Bone marrow (tissue), 2 donors: ENCODE measurements around the gene SEMA3E.

ENCODE experiments used
- DNase-seq, 2 donors: peaks; one replicate each; lab custom pipeline; 2025; lab: John Stamatoyannopoulos, UW

The SEMA3E gene

DNA sequence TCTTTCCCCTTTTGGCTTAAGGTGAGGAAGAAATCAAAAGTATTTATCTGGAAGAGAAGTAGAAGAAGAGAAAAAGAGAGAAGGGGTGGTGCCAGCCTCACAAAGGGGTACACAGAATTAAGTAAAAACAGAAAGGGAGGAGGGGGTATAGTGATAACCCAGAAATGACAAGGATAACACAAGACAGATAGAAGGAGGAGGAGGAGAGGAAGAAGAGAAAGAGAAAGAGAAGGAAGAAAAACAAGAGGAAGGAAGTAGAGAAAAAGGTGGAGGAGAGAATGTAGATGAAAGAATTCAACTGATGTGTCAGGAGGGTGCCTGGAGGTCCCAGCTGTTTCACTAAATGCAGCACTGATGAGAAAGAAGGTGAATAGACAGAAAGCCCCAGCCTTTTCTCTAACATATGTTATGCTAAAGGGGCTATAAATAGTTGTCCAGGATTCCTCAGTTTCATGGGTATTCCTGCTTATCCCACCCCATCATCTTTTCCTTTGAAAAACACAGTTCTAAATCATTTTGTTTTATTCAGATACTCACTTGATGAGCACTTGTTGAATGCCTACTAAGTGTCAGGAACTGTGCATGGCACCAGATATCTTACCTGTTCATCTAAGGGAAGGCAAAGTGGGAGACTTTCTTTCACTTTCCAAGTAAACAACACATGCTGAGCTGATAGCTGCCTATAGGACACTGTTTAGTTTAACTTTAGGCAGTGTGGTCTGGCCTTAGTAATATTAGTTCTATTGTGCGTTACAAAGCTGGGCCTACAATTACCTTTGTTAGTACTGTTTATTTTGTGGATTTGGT lies 8.0 kb downstream of the SEMA3E start:
- no peak for DNase-seq

DNA sequence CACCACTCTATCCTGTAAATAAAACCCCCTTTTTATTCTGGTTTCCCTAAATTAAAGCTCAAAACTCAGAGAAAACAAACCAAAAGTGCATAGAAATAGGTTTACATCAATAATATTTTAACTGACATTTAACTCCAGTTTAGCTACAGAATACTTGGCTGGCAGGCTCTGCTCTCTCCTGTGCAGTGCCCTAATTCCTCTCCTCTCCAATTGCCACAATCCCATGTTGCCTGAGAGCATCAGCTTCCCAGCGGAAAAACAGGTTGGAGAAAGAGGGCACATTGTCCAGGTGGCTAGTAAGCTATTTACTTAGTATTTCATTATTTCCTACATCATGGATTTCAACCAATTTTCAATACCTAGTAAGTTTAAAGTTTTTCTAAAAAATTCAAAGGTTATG lies 8.7 kb downstream of the SEMA3E start:
- no peak for DNase-seq

GRCh38 chr7:83633516-83633915 lies 15.4 kb downstream of the SEMA3E start:
- no peak for DNase-seq

DNA sequence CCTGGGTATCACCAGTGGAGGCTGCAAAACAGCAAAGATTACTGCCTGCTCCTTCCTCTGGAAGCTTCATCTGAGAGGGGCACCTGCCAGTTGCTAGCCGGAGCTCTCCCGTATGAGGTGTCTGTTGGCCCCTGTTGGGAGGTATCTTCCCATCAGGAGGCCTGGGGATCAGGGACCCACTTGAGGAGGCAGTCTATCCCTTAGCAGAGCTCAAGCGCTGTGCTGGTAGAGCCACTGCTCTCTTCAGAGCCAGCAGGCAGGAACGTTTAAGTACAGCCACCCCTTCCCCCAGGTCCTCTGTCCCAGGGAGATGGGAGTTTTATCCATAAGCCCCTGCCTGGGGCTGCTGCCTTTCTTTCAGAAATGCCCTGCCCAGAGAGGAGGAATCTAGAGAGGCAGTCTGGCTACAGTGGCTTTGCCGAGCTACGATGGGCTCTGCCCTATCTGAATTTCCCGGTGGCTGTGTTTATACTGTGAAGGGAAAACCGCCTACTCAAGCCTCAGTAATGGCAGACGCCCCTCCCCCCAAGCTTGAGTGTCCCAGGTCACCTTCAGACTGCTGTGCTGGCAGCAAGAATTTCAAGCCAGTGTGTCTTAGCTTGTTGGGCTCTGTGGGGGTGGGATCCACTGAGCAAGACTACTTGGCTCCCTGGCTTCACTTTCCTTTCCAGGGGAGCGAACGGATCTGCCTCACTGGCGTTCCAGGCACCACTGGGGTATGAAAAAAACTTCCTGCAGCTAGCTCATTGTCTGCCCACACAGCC lies 19.6 kb downstream of the SEMA3E start:
- DNase-seq, result no peak

- DNase-seq, result no peak
Observed at GRCh38 chr7:83617858-83618257, 31.1 kb downstream of the SEMA3E start.

- DNase-seq, result no peak
Observed at GRCh38 chr7:83614112-83614511, 34.8 kb downstream of the SEMA3E start.

DNA sequence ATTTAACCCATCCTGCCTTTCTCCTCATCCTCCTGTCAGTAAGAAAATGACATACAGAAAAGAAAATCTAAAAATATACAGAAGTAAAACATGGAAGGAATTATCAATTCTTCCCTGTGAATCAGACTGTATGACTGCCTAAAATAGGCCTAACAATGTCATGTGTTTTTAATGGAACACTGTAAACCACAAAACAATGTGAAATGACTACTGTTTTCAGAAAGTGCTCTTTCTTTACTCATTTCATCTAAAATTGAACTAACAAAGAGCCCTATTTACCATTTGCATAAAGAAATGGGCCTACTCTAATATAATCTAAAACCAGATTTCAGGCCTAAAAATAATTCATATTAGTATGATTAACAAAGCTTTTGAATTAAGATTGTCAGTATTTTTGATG lies 35.7 kb downstream of the SEMA3E start:
- DNase-seq, result no peak

DNA sequence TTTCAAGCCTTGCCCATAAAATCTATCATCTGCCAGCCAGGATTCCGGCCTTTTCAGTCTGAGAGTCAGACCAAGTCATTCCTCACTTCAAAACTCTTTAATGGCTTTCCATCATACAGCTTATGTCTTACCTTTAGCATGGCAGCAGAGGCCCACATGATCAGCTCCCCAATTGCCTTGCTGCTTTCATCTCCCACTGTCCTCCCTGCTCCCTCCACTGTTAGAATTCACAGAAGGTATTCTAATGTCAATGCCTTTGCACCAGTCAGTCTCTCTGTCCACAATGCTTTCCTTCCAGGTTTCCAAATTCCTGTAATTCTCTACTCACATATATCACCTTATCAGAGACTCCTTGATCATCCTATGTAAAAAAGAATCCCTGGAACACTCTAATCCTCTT lies 37.2 kb downstream of the SEMA3E start:
- no peak for DNase-seq

DNA sequence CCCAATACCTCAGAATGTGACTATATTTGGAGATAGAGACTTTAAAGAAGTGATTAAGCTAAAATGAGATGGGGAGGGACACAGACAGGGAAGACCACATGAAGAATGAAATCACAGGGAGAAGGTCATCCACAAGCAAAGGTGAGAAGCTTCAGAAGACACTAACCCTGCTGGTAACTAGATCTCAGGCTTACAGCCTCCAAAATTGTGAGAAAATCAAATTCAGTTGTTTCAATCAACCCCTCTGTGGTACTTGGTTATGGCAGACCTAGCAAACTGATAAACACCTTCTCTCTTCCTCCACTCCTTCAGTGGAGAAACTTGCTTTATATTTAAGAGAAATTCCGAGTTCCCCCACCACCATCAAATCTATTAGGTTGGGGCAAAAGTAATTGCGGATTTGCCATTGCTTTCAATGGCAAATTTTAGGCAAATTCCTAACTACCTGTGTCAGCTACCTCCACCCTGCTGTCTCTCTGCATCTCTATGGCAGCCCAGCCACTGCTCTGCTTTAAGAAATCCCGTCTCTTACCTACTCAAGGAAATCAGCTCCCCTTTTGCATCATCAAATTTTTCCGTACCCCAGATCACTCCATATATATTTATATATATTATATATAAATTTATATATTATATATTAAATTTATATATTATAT lies 38.2 kb downstream of the SEMA3E start:
- no peak for DNase-seq

DNA sequence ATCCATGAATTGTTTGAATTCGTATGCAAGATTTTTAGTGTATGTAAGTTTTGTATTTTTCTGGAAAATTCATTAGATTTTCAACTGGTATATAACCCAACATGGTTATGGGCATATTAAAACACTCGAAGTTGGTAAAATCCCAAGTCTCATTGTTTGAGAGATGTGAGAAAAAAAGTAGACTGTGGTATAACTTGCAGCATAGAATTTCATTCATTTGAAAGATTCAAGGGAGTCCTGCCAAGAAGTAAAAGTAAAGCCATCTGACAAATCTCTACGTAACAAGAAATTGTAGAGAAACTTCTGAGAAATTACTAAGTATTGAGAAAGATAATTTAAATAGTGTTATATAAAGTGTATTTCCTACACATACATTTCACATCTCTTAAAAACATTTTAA lies 40.2 kb downstream of the SEMA3E start:
- no peak for DNase-seq

DNA sequence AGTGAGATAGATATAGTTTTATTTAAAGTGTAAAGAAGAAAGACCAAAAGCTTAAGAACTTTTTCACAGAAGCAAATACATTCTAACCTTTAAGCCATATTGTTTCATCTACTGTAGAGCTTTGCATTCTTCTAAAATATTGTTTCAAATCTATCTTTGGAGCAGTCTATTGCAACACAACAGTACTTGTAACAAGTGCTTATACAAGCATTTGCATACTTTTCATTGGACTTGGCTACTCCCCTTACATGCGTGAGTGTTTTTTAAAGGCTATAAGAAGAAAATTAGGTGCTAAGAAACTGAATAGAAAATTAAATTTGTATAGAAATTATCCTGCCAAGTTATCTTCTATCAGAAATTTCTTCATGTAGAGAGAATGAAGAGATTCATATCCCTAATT lies 45.3 kb downstream of the SEMA3E start:
- DNase-seq, result no peak

DNA sequence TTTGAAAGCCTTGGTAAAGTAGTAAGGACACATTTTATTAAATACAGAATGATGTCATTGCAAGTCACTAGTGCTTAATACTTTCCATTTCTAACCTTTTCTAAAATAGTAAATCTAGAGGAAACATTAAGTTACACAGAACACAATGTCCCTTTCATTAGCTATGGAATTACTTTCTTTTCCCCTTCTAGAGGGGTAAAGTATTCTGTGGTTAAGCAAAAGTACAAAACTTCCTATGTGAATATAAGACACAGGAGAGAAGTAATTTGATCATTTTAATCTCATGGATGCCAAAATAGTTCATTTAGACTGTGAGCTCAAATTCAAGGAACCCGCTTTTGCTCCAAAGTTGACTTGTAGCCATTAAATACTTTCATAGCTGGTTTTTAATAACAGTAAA lies 49.8 kb downstream of the SEMA3E start:
- no peak for DNase-seq

GRCh38 chr7:83593921-83594475 lies 54.9 kb downstream of the SEMA3E start:
- no peak for DNase-seq

- DNase-seq, result no peak
Observed at GRCh38 chr7:83588602-83589240, 60.2 kb downstream of the SEMA3E start.

GRCh38 chr7:83586281-83586680 lies 62.7 kb downstream of the SEMA3E start:
- no peak for DNase-seq

- DNase-seq, result no peak
Observed at GRCh38 chr7:83581667-83582435, 67.1 kb downstream of the SEMA3E start.

DNA sequence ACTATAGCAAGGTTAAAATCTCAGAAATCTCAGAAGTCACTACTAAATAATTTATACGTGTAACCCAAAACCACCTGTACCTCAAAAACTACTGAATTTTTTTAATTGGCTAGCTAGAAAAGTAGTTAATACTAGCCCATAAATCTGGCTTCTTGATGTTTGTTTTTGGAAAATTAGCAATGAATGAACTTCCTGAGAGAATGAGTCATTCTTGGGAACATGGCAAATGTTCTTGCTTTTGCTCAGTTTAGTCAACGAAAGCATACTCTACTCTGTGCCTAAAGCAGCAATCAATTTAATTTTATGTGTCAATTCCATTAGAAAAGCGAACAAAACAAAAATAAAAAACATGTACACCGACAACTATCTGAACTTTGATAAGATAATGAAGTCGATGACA lies 69.2 kb downstream of the SEMA3E start:
- no peak for DNase-seq

DNA sequence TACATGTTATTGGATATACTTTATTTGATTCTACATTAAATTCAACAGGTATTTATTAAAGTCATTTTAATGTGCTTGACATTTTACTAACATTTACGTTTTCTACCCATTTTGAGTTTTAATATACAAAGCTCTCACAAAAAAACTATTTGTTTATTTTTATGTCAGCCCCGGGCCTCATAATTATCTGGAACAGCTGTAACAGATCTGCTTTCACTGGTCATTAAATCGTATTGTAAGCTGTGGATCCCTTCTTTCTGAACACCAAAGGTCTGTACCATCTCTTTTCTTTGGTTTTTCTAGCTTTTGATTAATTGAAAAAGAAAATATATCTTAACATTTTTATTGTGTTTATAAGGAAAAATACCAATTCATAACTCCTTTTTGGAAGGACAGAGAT lies 73.5 kb downstream of the SEMA3E start:
- no peak for DNase-seq

DNA sequence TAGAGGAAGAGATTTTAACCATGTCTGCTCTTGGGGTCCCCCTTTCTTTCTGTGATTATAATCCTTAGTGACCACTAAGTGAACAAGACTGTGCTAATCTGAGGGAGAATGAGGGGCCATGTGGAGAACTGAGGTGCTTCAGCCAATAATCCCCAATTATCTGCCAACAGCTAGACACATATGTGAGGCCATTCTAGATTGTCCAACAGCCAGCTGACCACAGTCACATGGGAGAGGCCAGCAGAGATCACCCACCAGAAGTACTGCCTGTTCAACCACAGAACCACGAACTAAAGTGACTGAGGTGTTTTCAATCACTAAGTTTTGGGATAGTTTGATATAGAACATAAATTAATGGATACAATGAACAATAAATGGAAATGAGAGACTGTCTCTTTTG lies 74.3 kb downstream of the SEMA3E start:
- DNase-seq, result no peak

DNA sequence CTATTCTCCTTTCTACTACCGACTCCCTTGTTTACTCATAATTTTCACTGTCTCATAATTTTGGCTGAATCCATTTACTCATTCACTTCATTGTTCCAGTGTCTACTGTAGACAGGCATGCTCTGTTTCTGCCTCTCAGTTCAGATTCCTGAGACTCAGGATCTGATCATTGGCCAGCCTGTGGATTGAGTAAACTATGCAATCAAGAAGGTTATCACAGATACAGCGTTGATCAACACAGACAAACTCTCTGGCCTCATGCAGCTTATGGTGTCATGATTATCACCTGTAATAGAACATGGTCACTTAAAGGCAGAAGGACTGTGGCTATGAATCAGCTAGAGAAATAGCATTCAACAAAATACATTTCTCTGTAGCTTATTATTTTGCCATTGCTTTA lies 86.0 kb downstream of the SEMA3E start:
- DNase-seq, result no peak

DNA sequence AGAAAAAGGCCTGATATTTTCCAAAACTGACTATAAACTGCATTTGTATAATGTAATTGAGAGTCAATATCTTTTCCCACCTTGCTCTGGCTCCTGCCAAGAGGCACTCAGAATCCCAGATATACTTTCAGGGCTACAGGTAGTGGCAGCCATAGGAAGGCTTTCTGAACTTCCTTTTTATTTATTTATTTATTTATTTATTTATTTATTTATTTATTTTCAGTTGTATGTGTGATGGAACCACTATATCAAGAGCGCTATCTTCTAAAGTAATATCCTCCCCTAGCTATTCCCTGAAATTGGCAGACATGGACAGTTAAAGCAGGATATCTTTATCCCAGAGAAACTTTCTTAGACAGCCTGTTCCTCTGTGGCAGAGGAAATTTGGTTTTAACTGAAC lies 86.7 kb downstream of the SEMA3E start:
- no peak for DNase-seq
